OCI-LY3 (cell line): ENCODE measurements around the gene OR2T1.
A peak's percentile ranks its signal among the peaks of the same experiment; 100 is the strongest.
"Not testable (repeated sequence)": the region's sequence is repeated elsewhere in the genome, so short reads cannot be mapped to it uniquely, and the experiment has no call there.

Experiments
- H2AFZ ChIP-seq: fragments of 200-600, 300-600 bp; shearing (Covaris generic); 2 replicates; pipeline ENCODE4 v1.6.0; 2014; ENCODE audit warnings: antibody characterized with exemption, low read depth, low read length
- H3K27ac ChIP-seq: fragments of 200-600, 300-600 bp; sonication (generic); 2 replicates; pipeline ENCODE4 v1.5.1; 2014; ENCODE audit warnings: mild to moderate bottlenecking, low read length, moderate library complexity, mixed read lengths
- H3K27me3 ChIP-seq: fragments of 200-600, 300-600 bp; sonication (generic); 2 replicates; pipeline ENCODE4 v1.6.1; 2014; ENCODE audit warnings: low read depth, low read length, mixed read lengths
- H3K36me3 ChIP-seq: fragments of 200-600, 300-600 bp; sonication (generic); replicated peaks from 2 replicates; pipeline ENCODE3; 2014; ENCODE audit warnings: low read depth, low read length, mixed read lengths
- H3K4me1 ChIP-seq: fragments of 300-600, 200-600 bp; sonication (generic); 2 replicates; pipeline ENCODE4 v1.6.1; 2014; ENCODE audit warnings: low read length, mixed read lengths
- H3K4me2 ChIP-seq: fragments of 200-600, 300-600 bp; sonication (generic); 2 replicates; pipeline ENCODE4 v1.6.1; 2014; ENCODE audit warnings: low read length, mixed read lengths
- H3K4me3 ChIP-seq: fragments of 300-600, 200-600 bp; sonication (generic); 2 replicates; pipeline ENCODE4 v1.5.1; 2014; ENCODE audit warnings: antibody characterized with exemption, mild to moderate bottlenecking, low read length, moderate library complexity
- H3K79me2 ChIP-seq: fragments of 300-600, 200-600 bp; shearing (Covaris generic); 2 replicates; pipeline ENCODE4 v1.6.1; 2014; ENCODE audit warnings: mild to moderate bottlenecking, low read length, mixed read lengths
- H3K9ac ChIP-seq: fragments of 300-600, 200-600 bp; shearing (Covaris generic); 2 replicates; pipeline ENCODE4 v1.6.0; 2014; ENCODE audit warnings: mild to moderate bottlenecking, low read length, moderate library complexity
- H3K9me3 ChIP-seq: fragments of 200-600, 300-600 bp; shearing (Covaris generic); 2 replicates; pipeline ENCODE4 v1.6.1; 2014; ENCODE audit warnings: low read length, mixed read lengths; ENCODE audit not compliant: insufficient read depth
- H4K20me1 ChIP-seq: fragments of 200-600, 300-600 bp; sonication (generic); 2 replicates; pipeline ENCODE4 v1.6.1; 2016; ENCODE audit warnings: low read length, mixed read lengths; ENCODE audit not compliant: insufficient read depth

OR2T1 gene

GRCh38 chr1:248433811-248434415 is 31.1 kb downstream of the OR2T1 start:
- H3K27me3 ChIP-seq, H3K4me3 ChIP-seq, H4K20me1 ChIP-seq, H3K27ac ChIP-seq, H3K79me2 ChIP-seq, H3K9ac ChIP-seq, H3K36me3 ChIP-seq, H2AFZ ChIP-seq, H3K9me3 ChIP-seq, H3K4me2 ChIP-seq: not testable (repeated sequence)
- peaks cover 16% of the 10 kb centered on the region for H3K4me1 ChIP-seq

GRCh38 chr1:248434913-248435312 is 32.1 kb downstream of the OR2T1 start:
- H3K4me1 ChIP-seq: peaks cover 20% of the 10 kb centered on the region
- H3K27me3 ChIP-seq, H3K9me3 ChIP-seq, H3K27ac ChIP-seq, H3K4me2 ChIP-seq, H3K79me2 ChIP-seq, H2AFZ ChIP-seq, H3K9ac ChIP-seq, H3K4me3 ChIP-seq, H4K20me1 ChIP-seq, H3K36me3 ChIP-seq: not testable (repeated sequence)

GRCh38 chr1:248436303-248436702 is 33.5 kb downstream of the OR2T1 start:
- Histone ChIP-seq H3K4me1 (peaks cover 20% of the 10 kb centered on the region), H3K4me2 (0 out of 2 replicates have a peak overlapping the region, but pooled peaks have one; percentile 0)
- not testable (repeated sequence) for H3K27ac ChIP-seq, H3K4me3 ChIP-seq, H2AFZ ChIP-seq, H3K9me3 ChIP-seq, H4K20me1 ChIP-seq, H3K36me3 ChIP-seq, H3K27me3 ChIP-seq, H3K9ac ChIP-seq, H3K79me2 ChIP-seq

- not testable (repeated sequence) for H3K79me2 ChIP-seq, H3K4me3 ChIP-seq, H4K20me1 ChIP-seq, H3K9me3 ChIP-seq, H3K27me3 ChIP-seq, H3K9ac ChIP-seq, H3K36me3 ChIP-seq, H3K4me2 ChIP-seq, H3K27ac ChIP-seq, H2AFZ ChIP-seq
- H3K4me1 ChIP-seq: peaks cover 18% of the 10 kb centered on the region
Measured at GRCh38 chr1:248438668-248439067, 35.8 kb downstream of the OR2T1 start.

GRCh38 chr1:248439283-248439682 is 36.4 kb downstream of the OR2T1 start:
- H3K27ac ChIP-seq, H3K4me3 ChIP-seq, H3K4me2 ChIP-seq, H3K79me2 ChIP-seq, H3K9me3 ChIP-seq, H3K27me3 ChIP-seq, H3K36me3 ChIP-seq, H2AFZ ChIP-seq, H4K20me1 ChIP-seq, H3K9ac ChIP-seq: not testable (repeated sequence)
- H3K4me1 ChIP-seq: peaks cover 18% of the 10 kb centered on the region

- not testable (repeated sequence) for H3K9me3 ChIP-seq, H3K79me2 ChIP-seq, H3K4me2 ChIP-seq, H3K27me3 ChIP-seq, H3K9ac ChIP-seq, H3K27ac ChIP-seq, H4K20me1 ChIP-seq, H2AFZ ChIP-seq, H3K4me3 ChIP-seq, H3K36me3 ChIP-seq
- H3K4me1 ChIP-seq: peaks cover 16% of the 10 kb centered on the region
Measured at GRCh38 chr1:248442500-248443277, 39.8 kb downstream of the OR2T1 start.

- H3K4me3 ChIP-seq, H4K20me1 ChIP-seq, H3K27me3 ChIP-seq, H3K9ac ChIP-seq, H3K4me2 ChIP-seq, H3K9me3 ChIP-seq, H2AFZ ChIP-seq, H3K27ac ChIP-seq, H3K36me3 ChIP-seq, H3K79me2 ChIP-seq, H3K4me1 ChIP-seq: not testable (repeated sequence)
Measured at GRCh38 chr1:248444603-248445002, 41.8 kb downstream of the OR2T1 start.

- not testable (repeated sequence) for H3K79me2 ChIP-seq, H3K36me3 ChIP-seq, H2AFZ ChIP-seq, H3K9me3 ChIP-seq, H3K4me3 ChIP-seq, H3K27ac ChIP-seq, H3K4me2 ChIP-seq, H3K9ac ChIP-seq, H3K27me3 ChIP-seq, H4K20me1 ChIP-seq
- peaks cover 15% of the 10 kb centered on the region for H3K4me1 ChIP-seq
Measured at GRCh38 chr1:248445399-248445798, 42.6 kb downstream of the OR2T1 start, which contains the start of gene OR2T2. OR2T2 (plus strand) TSS chr1:248445637; CDS start chr1:248452798, 7,161 bp downstream.

GRCh38 chr1:248448409-248449074 is 45.7 kb downstream of the OR2T1 start:
- not testable (repeated sequence) for H4K20me1 ChIP-seq, H3K4me3 ChIP-seq, H3K79me2 ChIP-seq, H3K9ac ChIP-seq, H3K36me3 ChIP-seq, H3K27me3 ChIP-seq, H2AFZ ChIP-seq, H3K27ac ChIP-seq, H3K9me3 ChIP-seq
- Histone ChIP-seq H3K4me1 (peaks cover 15% of the 10 kb centered on the region), H3K4me2 (peak overlapping the region; percentile 26; the same call in 1 of the 2 replicates)
